ENCODE measurements around the gene RRAD.
"Not testable (repeated sequence)": the region's sequence is repeated elsewhere in the genome, so short reads cannot be mapped to it uniquely, and the experiment has no call there.

Gene RRAD

DNA sequence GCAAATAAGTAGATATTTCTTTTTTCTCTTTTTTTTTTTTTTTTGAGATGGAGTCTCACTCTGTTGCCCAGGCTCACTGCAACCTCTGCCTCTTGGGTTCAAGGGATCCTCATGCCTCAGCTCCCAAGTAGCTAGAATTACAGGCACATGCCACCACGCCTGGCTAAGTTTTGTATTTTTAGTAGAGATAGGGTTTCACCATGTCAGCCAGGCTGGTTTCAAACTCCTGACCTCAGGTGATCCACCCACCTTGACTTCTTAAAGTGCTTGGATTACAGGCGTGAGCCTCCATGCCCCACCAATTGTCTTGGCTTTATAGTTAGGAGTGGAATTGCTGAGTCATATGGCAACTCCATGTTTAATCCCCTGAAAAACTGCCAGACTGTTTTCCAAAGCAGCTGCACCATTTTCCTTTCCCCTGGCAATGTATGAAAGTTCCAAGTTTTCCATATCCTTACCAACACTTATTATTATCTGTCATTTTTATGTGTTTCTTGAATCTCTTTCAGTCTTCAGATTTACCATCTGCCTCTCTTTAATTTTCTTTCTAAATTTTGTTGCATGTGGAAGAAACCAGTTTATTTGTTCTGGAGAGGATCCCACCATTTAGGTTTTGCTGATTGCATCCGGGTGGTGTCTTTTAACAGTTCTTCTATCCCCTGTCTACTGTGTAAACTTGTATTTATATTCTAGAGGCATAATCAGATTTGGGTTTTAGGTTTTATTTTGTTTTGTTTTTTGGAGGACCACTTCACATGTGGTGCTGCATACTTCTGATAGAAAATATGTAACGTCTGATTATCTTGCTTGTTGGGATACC lies 25.8 kb upstream of the RRAD start:
- no peak for DNase-seq (ENCODE audit: low read depth)

DNA sequence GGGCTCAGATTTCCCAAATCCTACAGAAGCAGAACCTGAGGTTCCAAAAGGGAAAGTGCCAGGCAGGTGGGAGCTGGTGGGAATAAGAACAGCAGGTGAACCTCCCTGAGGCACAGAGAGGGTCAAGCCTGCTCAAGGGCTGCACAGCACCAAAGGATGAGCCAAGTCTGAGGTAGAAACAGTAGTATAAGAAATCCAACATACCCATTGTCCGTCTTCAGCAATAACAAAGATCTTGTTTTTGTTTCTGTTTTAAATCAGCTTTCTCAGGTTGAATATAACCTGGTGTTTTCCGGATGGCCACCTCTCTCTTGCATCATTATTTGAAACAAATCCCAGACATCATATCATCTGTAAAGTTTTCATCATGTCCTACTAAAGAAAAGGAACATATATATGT lies 25.1 kb upstream of the RRAD start:
- DNase-seq (ENCODE audit: low read depth): no peak

DNA sequence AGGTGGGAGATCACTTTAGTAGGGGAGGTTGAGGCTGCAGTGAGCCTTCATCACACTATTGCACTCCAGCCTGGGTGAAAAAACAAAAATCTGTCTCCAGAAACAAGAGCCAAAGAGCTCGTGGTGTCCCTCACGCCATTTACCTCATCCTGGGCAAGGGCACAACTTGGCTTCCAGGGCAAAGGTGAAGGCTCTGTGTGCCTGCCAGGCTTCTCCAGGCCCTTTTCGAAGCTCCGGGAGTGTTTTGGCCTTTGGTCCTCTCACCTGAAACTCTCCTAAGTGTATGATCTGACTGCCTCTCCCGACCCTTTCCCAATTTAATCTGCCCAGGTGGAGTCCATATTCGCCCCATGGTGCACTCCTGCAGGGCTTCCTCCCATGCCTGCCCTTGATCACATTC lies 24.1 kb upstream of the RRAD start:
- no peak for DNase-seq (ENCODE audit: low read depth)

DNA sequence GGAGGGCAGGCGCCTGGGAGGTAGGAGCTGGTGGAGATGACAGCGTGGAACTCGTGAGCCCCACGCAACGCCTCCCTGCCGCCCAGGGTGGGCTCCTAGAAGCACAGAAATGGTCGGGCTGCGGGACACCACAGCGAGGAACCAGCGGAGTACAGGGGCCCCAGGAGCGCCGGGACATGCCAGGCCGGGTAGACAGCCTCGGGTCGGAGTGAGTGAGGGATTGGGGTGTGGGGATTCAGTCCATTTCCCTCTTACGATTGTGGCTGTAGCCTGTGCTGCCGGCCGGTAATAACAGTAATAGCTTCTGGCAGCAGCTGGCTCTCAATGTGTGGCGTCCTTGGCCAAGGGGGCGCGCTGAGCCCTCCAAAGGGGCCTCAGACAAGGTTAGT lies 23.5 kb upstream of the RRAD start:
- DNase-seq (ENCODE audit: low read depth): no peak

DNA sequence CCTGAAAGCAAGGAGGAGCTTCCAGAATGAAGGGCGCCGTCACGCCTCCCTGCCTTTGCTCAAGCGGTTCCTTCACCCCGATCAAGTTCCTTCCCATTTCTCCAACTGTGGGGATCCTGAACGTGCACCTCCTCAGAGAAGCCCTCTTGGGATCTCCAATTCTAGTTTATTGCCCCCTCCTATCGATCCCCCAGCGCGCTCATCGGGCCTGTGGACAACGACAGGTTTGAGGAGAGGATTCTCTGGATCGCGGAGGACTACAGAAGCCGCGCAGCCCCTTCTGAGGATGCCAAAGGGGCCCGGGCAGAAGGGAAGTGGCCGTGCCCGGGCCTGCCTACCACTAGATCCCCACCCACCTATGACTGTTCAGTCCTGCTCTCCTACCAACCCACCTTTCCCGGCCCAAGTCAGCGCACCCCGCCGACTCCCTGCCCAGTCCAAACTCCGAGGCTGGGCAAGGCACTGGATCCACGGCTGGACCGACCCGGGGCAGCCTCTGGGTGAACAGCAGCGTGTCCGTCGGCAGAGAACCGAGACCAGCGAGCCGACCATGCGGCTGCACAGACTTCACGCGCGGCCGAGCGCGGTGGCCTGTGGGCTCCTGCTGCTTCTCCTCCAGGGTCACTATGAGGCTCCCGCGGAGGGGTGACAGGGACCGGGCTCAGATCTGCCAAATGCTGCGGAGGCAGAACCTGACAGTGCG lies 22.9 kb upstream of the RRAD start:
- no peak for DNase-seq (ENCODE audit: low read depth)

DNA sequence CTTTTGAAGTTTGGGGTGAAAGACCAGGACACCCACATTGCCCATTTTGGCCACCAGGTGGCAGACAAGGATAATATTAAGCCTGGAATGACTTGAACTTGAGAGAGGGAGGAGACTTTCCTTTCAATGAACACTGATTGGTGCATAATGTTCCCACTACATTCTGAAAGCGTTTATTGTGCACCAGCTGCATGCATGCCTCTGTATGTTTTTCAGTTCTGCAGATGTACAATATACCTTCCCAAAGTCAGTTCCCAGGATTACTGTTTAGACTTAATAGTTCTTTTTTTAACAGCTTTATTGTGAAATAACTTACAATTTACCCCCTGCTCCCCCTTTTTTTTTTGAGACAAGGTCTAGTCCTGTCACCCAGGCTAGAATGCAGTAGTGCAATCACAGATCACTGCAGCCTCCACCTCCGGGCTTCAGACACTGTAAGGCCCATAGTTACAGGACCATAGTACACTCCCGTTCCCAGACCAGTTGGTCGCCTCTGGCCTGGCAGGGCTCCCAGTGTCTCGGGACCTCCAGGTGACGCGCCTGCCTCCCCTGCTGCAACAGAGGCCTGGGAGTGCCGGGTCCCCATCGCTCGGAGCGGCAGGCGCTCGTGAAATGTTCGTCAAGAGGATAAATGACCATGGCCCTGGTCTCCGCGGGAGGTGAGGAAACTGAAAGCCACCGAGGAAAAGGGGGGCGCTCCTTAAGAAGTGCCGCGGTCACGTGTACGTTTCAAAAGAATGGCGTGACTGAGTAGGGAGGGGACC lies 22.1 kb upstream of the RRAD start:
- peak; percentile 74 for DNase-seq (ENCODE audit: low read depth)

DNA sequence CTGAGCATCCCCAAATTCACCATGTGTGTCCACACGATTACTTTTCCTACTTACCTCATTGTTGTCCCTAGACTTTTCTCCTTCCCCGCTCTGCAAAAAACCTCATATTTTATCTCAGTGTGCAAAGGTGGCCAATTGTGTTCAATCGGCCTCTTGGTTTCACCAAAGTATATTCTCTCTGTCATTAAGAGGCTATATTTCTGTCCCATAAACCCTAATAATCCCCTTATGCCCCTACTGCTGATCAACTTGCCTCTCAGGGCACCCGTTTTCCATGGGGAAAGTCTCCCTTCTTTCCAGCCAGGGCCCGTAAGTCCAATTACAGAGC lies 21.6 kb upstream of the RRAD start:
- no peak for DNase-seq (ENCODE audit: low read depth)

DNA sequence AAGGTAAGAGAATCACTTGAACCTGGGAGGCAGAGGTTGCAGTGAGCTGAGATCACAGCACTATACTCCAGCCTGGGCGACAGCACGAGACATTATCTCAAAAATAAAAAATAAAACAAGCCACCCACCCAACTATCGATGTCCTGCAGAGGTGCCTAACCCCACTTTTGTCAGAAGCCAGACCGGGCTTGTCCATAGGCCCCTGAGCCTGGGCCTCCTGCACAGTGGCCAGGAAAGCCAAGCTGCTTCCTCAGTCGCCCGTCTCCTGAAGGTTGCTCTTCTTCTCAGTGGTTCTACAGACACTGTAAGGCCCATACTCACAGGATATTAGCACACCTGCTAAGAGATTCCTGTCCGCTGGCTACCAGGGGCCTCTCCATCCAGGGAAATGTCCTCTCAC lies 21.2 kb upstream of the RRAD start:
- no peak for DNase-seq (ENCODE audit: low read depth)

DNA sequence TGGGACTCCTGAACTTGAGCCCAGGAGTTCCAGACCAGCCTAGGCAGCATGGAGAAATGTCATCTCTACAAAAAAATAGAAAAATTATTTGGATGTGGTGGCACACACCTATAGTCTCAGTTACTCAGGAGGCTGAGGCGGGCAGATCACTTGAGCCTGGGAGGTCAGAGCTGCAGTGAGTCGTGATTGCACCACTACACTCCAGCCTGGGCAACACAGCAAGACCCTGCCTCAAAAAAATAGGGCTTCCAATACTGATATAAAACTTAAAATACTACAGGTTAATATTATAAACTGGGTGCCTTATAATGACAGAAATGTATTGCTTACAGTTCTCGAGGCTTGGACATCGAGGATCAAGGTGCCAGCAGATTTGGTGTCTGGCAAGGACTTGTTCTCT lies 20.6 kb upstream of the RRAD start:
- DNase-seq (ENCODE audit: low read depth): no peak

DNA sequence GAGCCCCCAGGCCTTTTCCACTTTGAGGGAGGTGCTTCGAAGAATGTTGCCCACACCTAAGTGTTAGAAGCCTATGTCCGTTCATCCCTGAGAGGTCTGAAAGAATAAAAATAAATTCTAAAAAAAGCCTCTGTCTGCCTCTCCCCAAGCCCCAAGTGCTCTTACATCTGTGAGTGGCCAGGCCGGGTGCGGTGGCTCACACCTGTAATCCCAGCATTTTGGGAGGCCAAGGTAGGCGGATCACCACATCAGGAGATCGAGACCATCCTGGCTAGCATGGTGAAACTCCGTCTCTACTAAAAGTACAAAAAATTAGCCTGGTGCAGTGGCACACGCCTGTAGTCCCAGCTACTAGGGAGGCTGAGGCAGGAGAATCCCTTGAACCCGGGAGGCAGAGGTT lies 19.6 kb upstream of the RRAD start:
- not testable (repeated sequence) for DNase-seq (ENCODE audit: low read depth)

DNA sequence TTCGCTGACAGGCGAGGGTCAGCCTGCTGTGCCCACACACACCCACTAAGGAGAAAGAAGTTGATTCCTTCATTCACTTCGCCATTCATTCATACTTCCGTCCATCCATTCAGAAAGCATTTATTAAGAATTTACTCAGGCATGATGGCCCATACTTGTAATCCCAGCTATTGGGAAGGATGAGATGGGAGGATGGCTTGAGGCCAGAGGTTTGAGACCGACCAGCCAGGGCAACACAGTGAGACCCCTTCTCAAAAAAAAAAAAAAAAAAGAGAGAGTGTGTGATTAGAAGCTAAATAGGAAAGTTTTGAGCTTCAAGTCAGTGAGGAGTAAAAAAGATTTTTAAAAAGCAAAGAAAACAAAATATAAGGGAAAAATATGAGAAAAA lies 18.7 kb upstream of the RRAD start:
- DNase-seq (ENCODE audit: low read depth): no peak

DNA sequence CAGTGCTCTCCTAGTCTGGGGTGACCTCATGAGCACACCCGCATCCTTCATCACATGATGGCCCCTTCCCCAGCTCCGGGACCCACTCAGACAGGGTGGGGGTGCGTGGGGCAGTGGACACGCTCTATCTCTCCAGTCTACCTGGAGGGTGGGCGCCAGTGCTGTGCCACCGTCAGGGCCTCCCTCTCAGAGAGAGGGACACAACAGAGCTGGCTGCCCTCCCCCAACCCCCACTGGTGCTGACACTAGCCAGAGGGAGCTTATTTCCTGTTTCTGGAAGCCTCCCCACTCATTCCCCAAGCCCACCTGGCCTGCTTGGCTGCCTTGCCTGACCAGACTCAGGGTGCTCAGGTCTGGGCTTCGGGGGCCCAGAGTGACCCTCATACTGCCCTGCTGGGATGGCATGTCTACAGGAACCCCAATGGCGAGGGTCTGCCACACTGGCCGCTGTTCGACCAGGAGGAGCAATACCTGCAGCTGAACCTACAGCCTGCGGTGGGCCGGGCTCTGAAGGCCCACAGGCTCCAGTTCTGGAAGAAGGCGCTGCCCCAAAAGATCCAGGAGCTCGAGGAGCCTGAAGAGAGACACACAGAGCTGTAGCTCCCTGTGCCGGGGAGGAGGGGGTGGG lies 18.2 kb upstream of the RRAD start:
- DNase-seq (ENCODE audit: low read depth): no peak

DNA sequence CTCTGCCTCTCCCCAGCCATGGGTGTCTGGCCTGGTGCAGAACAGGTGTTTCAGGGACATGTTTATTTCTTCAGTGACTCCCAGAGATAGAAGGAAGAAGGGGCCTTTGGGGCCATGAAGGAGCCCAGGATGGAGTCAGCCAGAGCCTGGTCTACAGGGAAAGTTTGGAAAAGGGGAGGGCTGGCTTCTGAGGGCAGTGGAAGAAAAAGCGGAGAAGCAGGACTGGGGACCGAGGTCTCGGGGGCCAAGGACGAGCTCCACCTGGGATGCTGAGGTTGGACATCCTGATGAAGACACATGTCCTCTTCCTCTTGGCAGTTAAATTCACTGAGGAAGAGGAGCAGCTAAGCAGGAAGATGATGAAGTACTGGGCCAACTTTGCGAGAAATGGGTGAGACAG lies 17.6 kb upstream of the RRAD start:
- no peak for DNase-seq (ENCODE audit: low read depth)

DNA sequence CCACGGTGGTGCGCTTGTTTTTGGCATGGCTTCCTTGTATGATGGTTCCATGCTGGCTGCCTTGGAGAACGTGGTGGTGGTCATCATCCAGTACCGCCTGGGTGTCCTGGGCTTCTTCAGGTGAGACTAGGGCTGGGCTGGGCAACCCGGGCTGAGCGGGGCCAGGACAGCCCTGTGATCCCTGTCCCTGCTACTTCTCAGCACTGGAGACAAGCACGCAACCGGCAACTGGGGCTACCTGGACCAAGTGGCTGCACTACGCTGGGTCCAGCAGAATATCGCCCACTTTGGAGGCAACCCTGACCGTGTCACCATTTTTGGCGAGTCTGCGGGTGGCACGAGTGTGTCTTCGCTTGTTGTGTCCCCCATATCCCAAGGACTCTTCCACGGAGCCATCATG lies 14.9 kb upstream of the RRAD start:
- DNase-seq (ENCODE audit: low read depth): no peak

DNA sequence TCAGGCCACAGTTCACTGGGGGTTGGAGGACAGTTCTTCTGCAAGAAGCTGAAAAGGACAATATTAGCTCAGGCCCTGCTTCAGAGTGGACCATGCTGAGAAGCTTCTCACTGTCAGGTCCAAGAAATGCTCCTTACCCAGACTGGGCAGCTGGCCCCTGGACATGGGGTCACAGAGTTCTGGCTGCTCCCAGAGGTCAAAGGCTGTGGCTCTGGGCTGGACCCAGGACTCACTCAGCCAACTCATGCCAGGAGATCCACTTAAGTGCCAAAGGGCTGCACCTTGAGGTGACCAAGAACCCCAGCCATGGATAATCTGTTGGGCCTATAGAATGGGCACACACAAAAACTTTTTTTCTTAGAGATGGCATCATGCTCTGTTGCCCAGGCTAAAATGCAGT lies 14.0 kb upstream of the RRAD start:
- no peak for DNase-seq (ENCODE audit: low read depth)

DNA sequence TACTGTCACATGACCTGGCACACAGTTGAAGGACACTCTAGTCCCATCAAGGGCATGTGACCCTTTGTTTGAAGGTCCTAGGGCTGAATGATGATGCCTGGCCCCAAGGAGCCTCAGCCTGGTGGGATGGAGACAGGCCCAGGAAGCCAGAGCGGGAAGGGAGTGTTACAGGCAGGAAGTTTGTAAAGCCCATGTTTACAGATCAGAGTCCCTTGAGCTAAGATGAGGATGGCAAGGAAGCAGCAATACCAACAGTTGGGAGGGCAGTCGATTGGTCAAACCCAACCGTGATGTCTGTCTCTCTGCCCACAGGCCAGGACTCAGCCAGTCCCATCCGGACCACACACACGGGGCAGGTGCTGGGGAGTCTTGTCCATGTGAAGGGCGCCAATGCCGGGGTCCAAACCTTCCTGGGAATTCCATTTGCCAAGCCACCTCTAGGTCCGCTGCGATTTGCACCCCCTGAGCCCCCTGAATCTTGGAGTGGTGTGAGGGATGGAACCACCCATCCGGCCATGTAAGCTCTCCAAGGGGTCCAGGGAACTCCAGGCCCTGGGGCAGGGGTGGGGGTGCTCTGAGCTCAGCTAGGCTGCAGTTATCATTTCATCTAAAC lies 12.5 kb upstream of the RRAD start:
- no peak for DNase-seq (ENCODE audit: low read depth)

DNA sequence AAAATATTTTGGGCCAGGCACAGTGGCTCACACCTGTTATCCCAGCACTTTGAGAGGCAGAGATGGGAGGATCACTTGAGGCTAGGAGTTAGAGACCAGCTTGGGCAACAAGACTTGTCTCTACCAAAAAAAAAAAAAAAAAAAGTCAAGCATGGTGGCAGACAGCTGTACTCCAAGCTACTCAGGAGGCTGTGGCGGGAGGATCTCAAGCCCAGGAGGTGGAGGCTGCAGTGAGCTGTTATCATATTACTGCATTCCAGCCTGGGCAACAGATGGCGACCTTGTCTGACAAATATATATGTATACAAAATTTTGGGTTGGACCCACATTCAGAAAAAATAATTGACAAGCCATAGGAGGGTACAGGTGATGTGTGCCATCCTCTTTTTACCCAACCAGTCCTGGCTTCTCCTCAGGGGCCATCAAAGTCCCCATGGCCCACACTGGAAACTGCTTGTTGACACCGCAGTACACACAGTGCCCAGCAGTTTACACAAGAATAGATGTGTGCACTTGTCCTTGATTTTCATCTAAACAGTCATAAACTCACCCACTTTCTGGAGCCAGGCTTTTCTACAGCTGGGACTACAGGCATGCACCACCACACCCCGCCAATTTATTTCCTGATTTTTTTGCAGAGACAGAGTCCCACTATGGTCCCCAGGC lies 11.7 kb upstream of the RRAD start:
- no peak for DNase-seq (ENCODE audit: low read depth)

DNA sequence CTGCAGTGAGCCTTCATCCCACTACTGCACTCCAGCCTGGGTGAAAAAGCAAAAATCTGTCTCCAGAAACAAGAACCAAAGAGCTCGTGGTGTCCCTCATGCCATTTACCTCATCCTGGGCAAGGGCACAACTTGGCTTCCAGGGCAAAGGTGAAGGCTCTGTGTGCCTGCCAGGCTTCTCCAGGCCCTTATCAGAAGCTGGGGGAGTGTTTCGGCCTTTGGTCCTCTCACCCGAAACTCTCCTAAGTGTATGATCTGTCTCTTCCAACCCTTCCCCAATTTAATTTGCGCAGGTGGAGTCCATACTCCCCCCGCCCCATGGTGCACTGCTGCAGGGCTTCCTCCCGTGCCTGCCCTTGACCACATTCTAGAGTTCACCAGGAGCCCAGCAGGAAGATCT lies 11.1 kb upstream of the RRAD start:
- DNase-seq (ENCODE audit: low read depth): no peak

DNA sequence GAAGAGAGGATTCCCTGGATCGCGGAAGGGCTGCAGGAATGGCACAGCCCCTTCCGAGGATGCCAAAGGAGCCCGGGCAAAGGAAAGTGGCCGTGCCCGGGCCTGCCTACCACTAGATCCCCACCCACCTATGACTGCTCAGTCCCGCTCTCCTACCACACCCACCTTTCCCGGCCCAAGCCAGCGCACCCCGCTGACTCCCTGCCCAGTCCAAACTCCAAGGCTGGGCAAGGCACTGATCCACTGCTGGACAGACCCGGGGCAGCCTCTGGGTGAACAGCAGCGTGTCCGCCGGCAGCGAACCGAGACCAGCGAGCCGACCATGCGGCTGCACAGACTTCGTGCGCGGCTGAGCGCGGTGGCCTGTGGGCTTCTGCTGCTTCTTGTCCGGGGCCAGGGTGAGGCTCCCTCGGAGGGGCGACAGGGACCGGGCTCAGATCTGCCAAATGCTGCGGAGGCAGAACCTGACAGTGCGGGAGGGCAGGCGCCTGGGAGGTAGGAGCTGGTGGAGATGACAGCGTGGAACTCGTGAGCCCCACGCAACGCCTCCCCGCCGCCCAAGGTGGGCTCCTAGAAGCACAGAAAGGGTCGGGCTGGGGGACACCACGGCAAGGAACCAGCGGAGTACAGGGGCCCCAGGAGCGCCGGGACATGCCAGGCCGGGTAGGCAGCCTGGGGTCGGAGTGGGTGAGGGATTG lies 10.1 kb upstream of the RRAD start, which contains the start of gene CES2:
Gene CES2 (plus strand): TSS at position 203 of the 698 bp plus-strand sequence. CDS start 120 bp downstream, at position 323.
- DNase-seq (ENCODE audit: low read depth): no peak

DNA sequence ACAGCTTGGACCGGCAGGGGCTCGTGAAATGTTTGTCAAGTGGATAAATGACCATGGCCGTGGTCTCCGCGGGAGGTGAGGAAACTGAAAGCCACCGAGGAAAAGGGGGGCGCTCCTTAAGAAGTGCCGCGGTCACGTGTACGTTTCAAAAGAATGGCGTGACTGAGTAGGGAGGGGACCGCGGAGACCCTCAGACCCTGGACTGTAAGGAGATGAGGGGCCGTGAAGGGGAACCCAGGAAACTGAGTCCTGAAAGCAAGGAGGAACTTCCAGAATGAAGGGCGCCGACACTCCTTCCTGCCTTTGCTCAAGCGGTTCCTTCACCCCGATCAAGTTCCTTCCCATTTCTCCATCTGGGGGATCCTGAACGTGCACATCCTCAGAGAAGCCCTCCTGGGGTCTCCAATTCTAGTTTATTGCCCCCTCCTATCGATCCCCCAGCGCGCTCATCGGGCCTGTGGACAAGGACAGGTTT lies 9.5 kb upstream of the RRAD start:
- not testable (repeated sequence) for DNase-seq (ENCODE audit: low read depth)

Measured in stimulated activated CD8-positive, alpha-beta memory T cell treated with anti-CD3 and anti-CD28 coated beads, Interleukin-12 subunit alpha, Interleukin-12 subunit beta, amount 100 ng/mL, for 1 hour (primary cell).